ENCODE data around the gene SLC6A19. TPM values are rescaled to one million over a fixed set of nuclear protein-coding genes. Genes with fewer than 3 reads are reported as not detected.

The SLC6A19 gene
- polyA plus RNA-seq, 1 of the 3 experiments (the other 2 are of a cell fraction) = not detected

DNA sequence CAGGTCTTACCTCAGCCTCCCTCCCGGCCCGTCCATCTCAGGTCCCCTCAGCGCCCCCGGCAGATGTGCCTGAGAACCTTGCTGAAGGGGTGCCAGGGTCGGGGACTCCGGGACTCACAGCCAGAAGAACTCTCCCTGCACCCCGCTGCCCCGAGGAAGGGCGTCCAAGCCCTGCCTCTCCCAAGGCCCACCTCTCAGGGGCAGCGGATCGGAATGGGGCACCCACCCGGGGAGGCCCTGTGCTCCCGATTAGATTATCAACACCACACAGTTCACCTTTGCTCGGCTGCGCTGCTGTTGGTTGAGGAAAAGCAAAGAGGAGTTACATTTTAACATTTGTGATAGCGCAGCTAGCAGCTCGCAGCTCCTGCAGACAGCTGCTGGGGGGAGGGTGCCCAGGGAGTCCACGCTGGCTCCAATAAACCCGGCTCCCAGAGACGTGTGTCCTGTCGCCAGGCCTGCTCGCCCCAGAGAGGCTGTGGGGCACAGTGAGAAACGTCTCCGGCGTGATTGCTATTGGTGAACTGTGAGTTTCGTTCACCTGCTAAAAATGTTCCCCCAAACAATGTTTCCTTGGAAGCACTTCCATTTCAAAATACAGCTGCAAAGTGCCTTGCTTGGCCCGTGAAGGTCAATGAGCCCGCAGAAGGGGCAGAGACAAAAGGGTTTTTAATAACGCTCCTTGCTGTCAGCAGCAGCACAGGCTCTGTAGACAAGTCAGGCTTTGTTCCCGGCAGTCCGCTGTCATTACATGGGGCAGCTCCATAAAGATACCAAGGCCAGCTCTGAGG is 18.6 kb upstream of the SLC6A19 start:
- no peaks in the 10 kb centered on the region for H3K9me3 ChIP-seq
- H3K36me3 ChIP-seq (replicated peaks in 1 of 2; ENCODE audit: control insufficient read depth in 1 of 2, insufficient read depth in 2 of 2, low read length in 1 of 2) = no peaks in the 10 kb centered on the region
- H3K4me1 ChIP-seq (ENCODE audit: control insufficient read depth in 1 of 2, insufficient read depth in 2 of 2, low read depth in 1 of 2, low read length in 1 of 2) = peaks cover 0 to 20% of the 10 kb centered on the region in 2 experiments; a peak in 1 of 4 replicates
- TF ChIP-seq, protein P1, sequence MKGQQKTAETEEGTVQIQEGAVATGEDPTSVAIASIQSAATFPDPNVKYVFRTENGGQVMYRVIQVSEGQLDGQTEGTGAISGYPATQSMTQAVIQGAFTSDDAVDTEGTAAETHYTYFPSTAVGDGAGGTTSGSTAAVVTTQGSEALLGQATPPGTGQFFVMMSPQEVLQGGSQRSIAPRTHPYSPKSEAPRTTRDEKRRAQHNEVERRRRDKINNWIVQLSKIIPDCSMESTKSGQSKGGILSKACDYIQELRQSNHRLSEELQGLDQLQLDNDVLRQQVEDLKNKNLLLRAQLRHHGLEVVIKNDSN (IDR thresholded peaks at IDR 0.05; ENCODE audit: borderline replicate concordance, low read depth) = no peak
- TF ChIP-seq TCF12 (IDR thresholded peaks at IDR 0.05) = no peak
- no peak for TF ChIP-seq RFX5 (IDR thresholded peaks at IDR 0.05; ENCODE audit: low read length)
- TF ChIP-seq, protein P2, sequence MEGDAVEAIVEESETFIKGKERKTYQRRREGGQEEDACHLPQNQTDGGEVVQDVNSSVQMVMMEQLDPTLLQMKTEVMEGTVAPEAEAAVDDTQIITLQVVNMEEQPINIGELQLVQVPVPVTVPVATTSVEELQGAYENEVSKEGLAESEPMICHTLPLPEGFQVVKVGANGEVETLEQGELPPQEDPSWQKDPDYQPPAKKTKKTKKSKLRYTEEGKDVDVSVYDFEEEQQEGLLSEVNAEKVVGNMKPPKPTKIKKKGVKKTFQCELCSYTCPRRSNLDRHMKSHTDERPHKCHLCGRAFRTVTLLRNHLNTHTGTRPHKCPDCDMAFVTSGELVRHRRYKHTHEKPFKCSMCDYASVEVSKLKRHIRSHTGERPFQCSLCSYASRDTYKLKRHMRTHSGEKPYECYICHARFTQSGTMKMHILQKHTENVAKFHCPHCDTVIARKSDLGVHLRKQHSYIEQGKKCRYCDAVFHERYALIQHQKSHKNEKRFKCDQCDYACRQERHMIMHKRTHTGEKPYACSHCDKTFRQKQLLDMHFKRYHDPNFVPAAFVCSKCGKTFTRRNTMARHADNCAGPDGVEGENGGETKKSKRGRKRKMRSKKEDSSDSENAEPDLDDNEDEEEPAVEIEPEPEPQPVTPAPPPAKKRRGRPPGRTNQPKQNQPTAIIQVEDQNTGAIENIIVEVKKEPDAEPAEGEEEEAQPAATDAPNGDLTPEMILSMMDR (IDR thresholded peaks at IDR 0.05) = no peak
- TF ChIP-seq SMC3 (IDR thresholded peaks at IDR 0.05; ENCODE audit: low read depth, low read length) = no peak
- TF ChIP-seq RXRA (IDR thresholded peaks at IDR 0.05; ENCODE audit: borderline replicate concordance, low read depth) = no peak
- TF ChIP-seq CHD2 (IDR thresholded peaks at IDR 0.05; ENCODE audit: low read length, partially characterized antibody) = no peak
- TF ChIP-seq SIN3A (IDR thresholded peaks at IDR 0.05; ENCODE audit: borderline replicate concordance, low read depth, low read length) = no peak
- no peak for TF ChIP-seq FOXM1 (IDR thresholded peaks at IDR 0.05; ENCODE audit: low read depth)
- TF ChIP-seq, protein P3, sequence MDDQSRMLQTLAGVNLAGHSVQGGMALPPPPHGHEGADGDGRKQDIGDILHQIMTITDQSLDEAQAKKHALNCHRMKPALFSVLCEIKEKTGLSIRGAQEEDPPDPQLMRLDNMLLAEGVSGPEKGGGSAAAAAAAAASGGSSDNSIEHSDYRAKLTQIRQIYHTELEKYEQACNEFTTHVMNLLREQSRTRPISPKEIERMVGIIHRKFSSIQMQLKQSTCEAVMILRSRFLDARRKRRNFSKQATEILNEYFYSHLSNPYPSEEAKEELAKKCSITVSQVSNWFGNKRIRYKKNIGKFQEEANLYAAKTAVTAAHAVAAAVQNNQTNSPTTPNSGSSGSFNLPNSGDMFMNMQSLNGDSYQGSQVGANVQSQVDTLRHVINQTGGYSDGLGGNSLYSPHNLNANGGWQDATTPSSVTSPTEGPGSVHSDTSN (IDR thresholded peaks at IDR 0.05) = no peak
- no peak for TF ChIP-seq FOSL2 (IDR thresholded peaks at IDR 0.05; ENCODE audit: borderline replicate concordance, low read depth)
- TF ChIP-seq RAD21 (IDR thresholded peaks at IDR 0.05; ENCODE audit: low read length) = no peak
- TF ChIP-seq YY1 (IDR thresholded peaks at IDR 0.05; ENCODE audit: low read depth) = no peak
- TF ChIP-seq JUND (IDR thresholded peaks at IDR 0.05) = no peak
- no peak for TF ChIP-seq FOXJ3 (CRISPR knock-in tag; IDR thresholded peaks at IDR 0.05)
- TF ChIP-seq TEAD4 (IDR thresholded peaks at IDR 0.05; ENCODE audit: borderline replicate concordance, insufficient read depth) = no peak
- no peak for TF ChIP-seq TAF1 (IDR thresholded peaks at IDR 0.05; ENCODE audit: borderline replicate concordance, low read depth, low read length)
- no peak for TF ChIP-seq MEF2A (IDR thresholded peaks at IDR 0.05; ENCODE audit: borderline replicate concordance, low read depth)
- no peak for TF ChIP-seq POLR2AphosphoS5 (IDR thresholded peaks at IDR 0.05; ENCODE audit: low read depth, low read length)
- TF ChIP-seq EP300 (IDR thresholded peaks at IDR 0.05; ENCODE audit: borderline replicate concordance in 1 of 2, low read depth in 1 of 2, low read length in 1 of 2) = no peak
- H3K9ac ChIP-seq = no peak overlapping the region
- ChIA-PET CTCF (interaction anchor here (1.0 to 6.5 kb wide), 5 partner anchors 9 to 462 kb away, joined by 3 to 76 read pairs (median 3); no protein-coding TSS in a partner anchor), POLR2A (no interaction called here)
- WGBS (ENCODE audit: low lambda C conversion rate) = 58% methylated on average over 27 of the region's 31 CpGs
- no peaks in the 10 kb centered on the region for H3K27me3 ChIP-seq (ENCODE audit: insufficient read depth)
- H3F3A ChIP-seq (replicated peaks; ENCODE audit: insufficient read depth) = peaks cover 6% of the 10 kb centered on the region
- H3K4me3 ChIP-seq (ENCODE audit: low read depth in 2 of 2, low read length in 1 of 2) = no peak overlapping the region
- H3K79me2 ChIP-seq (ENCODE audit: insufficient read depth) = no peaks in the 10 kb centered on the region
- H4K20me1 ChIP-seq (ENCODE audit: insufficient read depth) = no peaks in the 10 kb centered on the region
- no peaks in the 10 kb centered on the region for H3K9me2 ChIP-seq
- H3K4me2 ChIP-seq = no peak overlapping the region
- H3K27ac ChIP-seq (ENCODE audit: low read depth in 2 of 2, low read length in 1 of 2) = no peak overlapping the region
- no peak overlapping the region for H2AFZ ChIP-seq (ENCODE audit: low read depth)
- no peak for DNase-seq

Measured in SK-N-SH (cell line).